ENCODE data around the gene EXOC8.

- TF ChIP-seq CTCF (IDR thresholded peaks at IDR 0.05) (no peak), RORB (CRISPR knock-in tag; IDR thresholded peaks at IDR 0.05) (no peak), ZNF138 (CRISPR knock-in tag; conservative IDR thresholded peaks at IDR 0.05) (no peak), NR2C2 (CRISPR knock-in tag; IDR thresholded peaks at IDR 0.05) (no peak), USF1 (CRISPR knock-in tag; IDR thresholded peaks at IDR 0.05) (no peak), SP1 (CRISPR knock-in tag; conservative IDR thresholded peaks at IDR 0.05) (no peak), MAX (CRISPR knock-in tag; IDR thresholded peaks at IDR 0.05) (no peak)
Observed at GRCh38 chr1:231347961-231348360, 10.3 kb upstream of the EXOC8 start.

All from WTC11 (cell line).